ENCODE data around the gene MLLT3.

Gene MLLT3

DNA sequence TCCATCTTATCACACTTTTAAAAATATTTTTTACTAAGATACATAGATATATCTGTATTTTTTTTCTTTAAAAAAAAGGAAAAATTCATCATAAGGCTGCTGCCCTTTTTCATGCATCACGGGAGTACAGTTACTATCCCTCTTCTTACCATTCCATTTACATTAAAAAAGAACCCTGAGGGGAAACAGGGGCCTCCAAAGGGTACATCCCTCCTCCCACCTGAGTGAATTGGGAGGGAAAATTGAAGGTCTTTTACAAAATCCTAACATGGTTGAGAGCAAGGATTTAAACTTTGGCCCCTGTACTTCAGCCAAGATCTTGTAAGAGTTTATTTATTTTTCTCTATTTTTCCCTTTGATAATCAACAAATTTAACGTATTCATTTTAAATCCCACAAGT is 319.2 kb downstream of the MLLT3 start:
- TF ChIP-seq Cebpa-rat (IDR thresholded peaks at IDR 0.05) = no peak
- Histone ChIP-seq H3K27ac (no peak overlapping the region), H3K4me2 (no peak overlapping the region), H3K36me3 (no peaks in the 10 kb centered on the region), H3K9me3 (replicated peaks in 1 of 11) (no peaks in the 10 kb centered on the region), H4K20me1 (no peaks in the 10 kb centered on the region), H3K27me3 (no peaks in the 10 kb centered on the region), H3K9ac (no peak overlapping the region), H3K4me3 (no peak overlapping the region), H3K4me1 (no peaks in the 10 kb centered on the region)

GRCh38 chr9:20302197-20302596 is 320.1 kb downstream of the MLLT3 start:
- H3K36me3 ChIP-seq = no peaks in the 10 kb centered on the region
- no peak overlapping the region for H3K27ac ChIP-seq
- H3K9me3 ChIP-seq (replicated peaks in 1 of 11) = no peaks in the 10 kb centered on the region
- no peak overlapping the region for H3K4me3 ChIP-seq
- no peak overlapping the region for H3K9ac ChIP-seq
- peaks cover 0 to 2% (median 0%) of the 10 kb centered on the region in 10 experiments; a peak in 1 of 20 replicates for H3K4me1 ChIP-seq
- H3K4me2 ChIP-seq = no peak overlapping the region
- no peaks in the 10 kb centered on the region for H4K20me1 ChIP-seq
- no peak for TF ChIP-seq Cebpa-rat (IDR thresholded peaks at IDR 0.05)
- H3K27me3 ChIP-seq = no peaks in the 10 kb centered on the region

DNA sequence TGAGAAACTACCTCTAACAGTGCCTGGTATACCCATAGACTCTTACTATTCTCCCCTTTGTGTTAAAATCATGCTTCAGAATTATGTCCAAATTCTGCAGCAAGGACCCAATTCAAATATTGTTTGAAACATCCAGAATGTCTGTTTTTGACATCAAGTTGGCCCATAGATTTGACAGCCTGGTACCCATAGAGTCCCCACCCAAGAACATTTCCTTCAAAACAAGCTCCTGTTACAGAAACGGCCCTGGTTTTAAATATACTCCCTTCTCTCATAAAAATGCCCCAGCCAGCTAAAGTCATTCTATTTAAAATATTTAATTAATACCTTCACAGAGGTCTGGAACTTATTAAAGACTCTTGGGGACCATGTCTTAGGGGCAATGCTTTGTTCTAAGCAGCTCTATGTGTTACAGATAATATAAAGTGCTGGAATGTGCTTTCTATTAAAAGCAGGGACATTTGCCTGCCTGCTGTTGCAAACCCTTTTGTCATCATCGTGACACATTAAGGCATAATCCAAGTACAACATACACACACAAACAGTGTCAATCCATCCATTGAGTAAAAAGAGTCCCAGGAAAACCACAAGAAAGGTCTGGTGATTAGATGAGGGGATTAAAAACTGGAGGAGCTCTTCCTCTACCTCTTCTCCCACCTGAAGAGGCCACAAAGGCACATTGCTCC is 321.7 kb downstream of the MLLT3 start:
- no peaks in the 10 kb centered on the region for H4K20me1 ChIP-seq
- no peak overlapping the region for H3K9ac ChIP-seq
- TF ChIP-seq Cebpa-rat (IDR thresholded peaks at IDR 0.05) = no peak
- no peak overlapping the region for H3K4me3 ChIP-seq
- H3K27ac ChIP-seq = no peak overlapping the region
- no peaks in the 10 kb centered on the region for H3K36me3 ChIP-seq
- no peaks in the 10 kb centered on the region for H3K9me3 ChIP-seq (replicated peaks in 1 of 11)
- H3K4me2 ChIP-seq = no peak overlapping the region
- peaks cover 0 to 14% (median 0%) of the 10 kb centered on the region in 10 experiments; a peak in 5 of 20 replicates for H3K4me1 ChIP-seq
- no peaks in the 10 kb centered on the region for H3K27me3 ChIP-seq

GRCh38 chr9:20297646-20298084 is 324.6 kb downstream of the MLLT3 start:
- H3K27ac ChIP-seq = no peak overlapping the region
- peaks cover 0 to 14% (median 0%) of the 10 kb centered on the region in 10 experiments; a peak in 5 of 20 replicates for H3K4me1 ChIP-seq
- no peaks in the 10 kb centered on the region for H3K36me3 ChIP-seq
- no peaks in the 10 kb centered on the region for H3K9me3 ChIP-seq (replicated peaks in 1 of 11)
- no peak overlapping the region for H3K4me2 ChIP-seq
- H3K27me3 ChIP-seq = no peaks in the 10 kb centered on the region
- no peak overlapping the region for H3K4me3 ChIP-seq
- no peak overlapping the region for H3K9ac ChIP-seq
- no peak for TF ChIP-seq Cebpa-rat (IDR thresholded peaks at IDR 0.05)
- H4K20me1 ChIP-seq = no peaks in the 10 kb centered on the region

DNA sequence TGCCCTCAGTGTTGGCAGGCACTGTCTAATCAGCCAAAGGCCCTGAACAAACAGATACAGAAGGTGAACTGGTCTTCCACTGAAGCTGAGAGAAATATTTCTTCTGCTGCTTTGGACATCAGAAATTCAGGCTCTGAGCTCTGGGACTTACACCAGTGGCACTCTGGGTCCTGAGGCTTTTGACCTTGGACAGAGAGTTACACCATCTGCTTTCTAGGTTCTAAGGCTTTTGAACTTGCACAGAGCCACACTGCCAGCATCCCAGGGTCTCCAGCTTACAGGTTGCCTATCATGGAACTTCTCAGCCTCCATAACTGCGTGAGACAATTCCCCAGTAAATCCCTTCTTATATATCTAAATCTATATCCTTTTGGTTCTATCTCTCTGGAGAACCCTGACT is 326.7 kb downstream of the MLLT3 start:
- no peak for TF ChIP-seq Cebpa-rat (IDR thresholded peaks at IDR 0.05)
- H3K4me1 ChIP-seq = peaks cover 0 to 14% (median 0%) of the 10 kb centered on the region in 10 experiments; a peak in 5 of 20 replicates
- H3K36me3 ChIP-seq = no peaks in the 10 kb centered on the region
- no peak overlapping the region for H3K4me3 ChIP-seq
- H3K9me3 ChIP-seq (replicated peaks in 1 of 11) = no peaks in the 10 kb centered on the region; a peak in 1 of 22 replicates
- no peak overlapping the region for H3K27ac ChIP-seq
- no peaks in the 10 kb centered on the region for H4K20me1 ChIP-seq
- no peak overlapping the region for H3K9ac ChIP-seq
- H3K27me3 ChIP-seq = no peaks in the 10 kb centered on the region
- H3K4me2 ChIP-seq = no peak overlapping the region

- no peak for TF ChIP-seq Cebpa-rat (IDR thresholded peaks at IDR 0.05)
- H3K4me1 ChIP-seq = peaks cover 0 to 14% (median 0%) of the 10 kb centered on the region in 10 experiments; a peak in 5 of 20 replicates
- no peaks in the 10 kb centered on the region for H4K20me1 ChIP-seq
- no peak overlapping the region for H3K4me3 ChIP-seq
- H3K4me2 ChIP-seq = no peak overlapping the region
- no peak overlapping the region for H3K27ac ChIP-seq
- no peaks in the 10 kb centered on the region; a peak in 1 of 22 replicates for H3K9me3 ChIP-seq (replicated peaks in 1 of 11)
- no peaks in the 10 kb centered on the region for H3K36me3 ChIP-seq
- no peaks in the 10 kb centered on the region for H3K27me3 ChIP-seq
- H3K9ac ChIP-seq = no peak overlapping the region
Measured at GRCh38 chr9:20294046-20294750, 328.1 kb downstream of the MLLT3 start.

- H3K9me3 ChIP-seq (replicated peaks in 1 of 11) = peaks cover 0 to 3% (median 0%) of the 10 kb centered on the region in 11 experiments; a peak in 2 of 22 replicates
- no peak for TF ChIP-seq Cebpa-rat (IDR thresholded peaks at IDR 0.05)
- H3K27ac ChIP-seq = no peak overlapping the region
- no peak overlapping the region for H3K4me3 ChIP-seq
- no peak overlapping the region for H3K4me2 ChIP-seq
- no peaks in the 10 kb centered on the region for H3K27me3 ChIP-seq
- no peaks in the 10 kb centered on the region for H3K36me3 ChIP-seq
- peaks cover 0 to 10% (median 0%) of the 10 kb centered on the region in 10 experiments; a peak in 5 of 20 replicates for H3K4me1 ChIP-seq
- H4K20me1 ChIP-seq = no peaks in the 10 kb centered on the region
- no peak overlapping the region for H3K9ac ChIP-seq
Measured at GRCh38 chr9:20292002-20292401, 330.3 kb downstream of the MLLT3 start.

Data from BLaER1 treated with 17β-estradiol and CSF1 and Interleukin-3, amounts not matched to agents 10 nM and 100 nM (cell line).